HUES6 (cell line): Measurements from ENCODE around the gene CFAP77.

Experiments
- H3K27ac ChIP-seq: 2 replicates; pipeline ENCODE4 v1.7.0; 2013; ENCODE audit warnings: low read depth, mild to moderate bottlenecking, low read length, inconsistent platforms
- H3K27me3 ChIP-seq: 2 replicates; pipeline ENCODE4 v1.6.1; 2013; ENCODE audit warnings: low read length; ENCODE audit not compliant: control insufficient read depth, insufficient read depth
- H3K36me3 ChIP-seq: 2 replicates; pipeline ENCODE4 v1.6.1; 2013; ENCODE audit warnings: low read length; ENCODE audit not compliant: control insufficient read depth, insufficient read depth
- H3K4me1 ChIP-seq: 2 replicates; pipeline ENCODE4 v1.6.1; 2013; ENCODE audit warnings: low read length; ENCODE audit not compliant: control insufficient read depth, insufficient read depth
- H3K4me3 ChIP-seq: 2 replicates; pipeline ENCODE4 v1.5.1; 2013; ENCODE audit warnings: low read depth, low read length
- H3K9ac ChIP-seq: one replicate; pipeline ENCODE4 v1.6.1; 2013; ENCODE audit warnings: mild to moderate bottlenecking, low read length
- H3K9me3 ChIP-seq: 2 replicates; pipeline ENCODE4 v1.6.1; 2013; ENCODE audit warnings: low read depth, low read length; ENCODE audit not compliant: control insufficient read depth, insufficient read depth

Gene CFAP77

GRCh38 chr9:132582276-132582785 is 172.3 kb downstream of the CFAP77 start, which contains the start of gene BARHL1:
BARHL1 (plus strand) TSS chr9:132582606; CDS start chr9:132582798, 192 bp downstream.
- no peaks in the 10 kb centered on the region for H3K9me3 ChIP-seq
- no peak within 1 kb of the TSS for H3K9ac ChIP-seq
- H3K27ac ChIP-seq = no peak within 1 kb of the TSS
- H3K4me1 ChIP-seq = peaks cover 41% of the 10 kb centered on the region
- H3K27me3 ChIP-seq = peaks cover 100% of the 10 kb centered on the region
- H3K36me3 ChIP-seq = no peaks in the 10 kb centered on the region
- H3K4me3 ChIP-seq = peak within 1 kb of the TSS; percentile 33

- H3K9ac ChIP-seq = no peak overlapping the region
- H3K9me3 ChIP-seq = no peaks in the 10 kb centered on the region
- H3K36me3 ChIP-seq = no peaks in the 10 kb centered on the region
- no peak overlapping the region for H3K4me3 ChIP-seq
- H3K27me3 ChIP-seq = peaks cover 100% of the 10 kb centered on the region
- H3K27ac ChIP-seq = no peak overlapping the region
- H3K4me1 ChIP-seq = peaks cover 42% of the 10 kb centered on the region
Measured at GRCh38 chr9:132582786-132583583, 173.0 kb downstream of the CFAP77 start.

- H3K36me3 ChIP-seq = no peaks in the 10 kb centered on the region
- no peaks in the 10 kb centered on the region for H3K9me3 ChIP-seq
- H3K9ac ChIP-seq = no peak overlapping the region
- peaks cover 44% of the 10 kb centered on the region for H3K4me1 ChIP-seq
- H3K27ac ChIP-seq = no peak overlapping the region
- peaks cover 100% of the 10 kb centered on the region for H3K27me3 ChIP-seq
- H3K4me3 ChIP-seq = no peak overlapping the region
Measured at GRCh38 chr9:132583584-132584304, 173.7 kb downstream of the CFAP77 start.

GRCh38 chr9:132584601-132585560 is 174.9 kb downstream of the CFAP77 start:
- H3K9me3 ChIP-seq = no peaks in the 10 kb centered on the region
- peaks cover 43% of the 10 kb centered on the region for H3K4me1 ChIP-seq
- no peaks in the 10 kb centered on the region for H3K36me3 ChIP-seq
- no peak overlapping the region for H3K9ac ChIP-seq
- peaks cover 100% of the 10 kb centered on the region for H3K27me3 ChIP-seq
- no peak overlapping the region for H3K27ac ChIP-seq
- H3K4me3 ChIP-seq = no peak overlapping the region; the same call in 1 of the 2 replicates

- Histone ChIP-seq H3K27me3 (peaks cover 100% of the 10 kb centered on the region), H3K4me3 (peak overlapping the region; percentile 11; the same call in 1 of the 2 replicates)
Measured at GRCh38 chr9:132585954-132586829, 176.2 kb downstream of the CFAP77 start.

GRCh38 chr9:132586830-132587591 is 177.0 kb downstream of the CFAP77 start:
- peaks cover 100% of the 10 kb centered on the region for H3K27me3 ChIP-seq
- no peak overlapping the region for H3K27ac ChIP-seq
- peak overlapping the region; percentile 11 for H3K4me3 ChIP-seq
- H3K9ac ChIP-seq = no peak overlapping the region
- no peaks in the 10 kb centered on the region for H3K9me3 ChIP-seq
- no peaks in the 10 kb centered on the region for H3K36me3 ChIP-seq
- peaks cover 44% of the 10 kb centered on the region for H3K4me1 ChIP-seq

More at GRCh38 chr9:132585954-132586829, 176.2 kb downstream of the CFAP77 start:
- Histone ChIP-seq H3K27ac (no peak overlapping the region), H3K4me1 (peaks cover 41% of the 10 kb centered on the region), H3K9me3 (no peaks in the 10 kb centered on the region), H3K9ac (no peak overlapping the region), H3K36me3 (no peaks in the 10 kb centered on the region)

GRCh38 chr9:132587592-132587955 is 177.6 kb downstream of the CFAP77 start:
- no peak overlapping the region for H3K4me3 ChIP-seq
- H3K27me3 ChIP-seq = peaks cover 100% of the 10 kb centered on the region
- no peaks in the 10 kb centered on the region for H3K36me3 ChIP-seq
- no peak overlapping the region for H3K9ac ChIP-seq
- peaks cover 49% of the 10 kb centered on the region for H3K4me1 ChIP-seq
- H3K9me3 ChIP-seq = no peaks in the 10 kb centered on the region
- no peak overlapping the region for H3K27ac ChIP-seq

- H3K27me3 ChIP-seq = peaks cover 100% of the 10 kb centered on the region
- H3K27ac ChIP-seq = no peak overlapping the region
- H3K36me3 ChIP-seq = no peaks in the 10 kb centered on the region
- no peak overlapping the region for H3K9ac ChIP-seq
- no peak overlapping the region for H3K4me3 ChIP-seq
- peaks cover 54% of the 10 kb centered on the region for H3K4me1 ChIP-seq
- no peaks in the 10 kb centered on the region for H3K9me3 ChIP-seq
Measured at GRCh38 chr9:132588098-132588497, 178.1 kb downstream of the CFAP77 start.

- Histone ChIP-seq H3K27me3 (peaks cover 100% of the 10 kb centered on the region), H3K9ac (no peak overlapping the region), H3K36me3 (peaks cover 3% of the 10 kb centered on the region; the same call in 1 of the 2 replicates), H3K4me3 (peak overlapping the region; percentile 18; the same call in 1 of the 2 replicates), H3K9me3 (no peaks in the 10 kb centered on the region), H3K27ac (no peak overlapping the region), H3K4me1 (peaks cover 54% of the 10 kb centered on the region)
Measured at GRCh38 chr9:132588501-132589147, 178.6 kb downstream of the CFAP77 start.
